ENCODE data around the gene TTC27.
"Not testable (repeated sequence)": the region's sequence is repeated elsewhere in the genome, so short reads cannot be mapped to it uniquely, and the experiment has no call there.

TTC27 gene

DNA sequence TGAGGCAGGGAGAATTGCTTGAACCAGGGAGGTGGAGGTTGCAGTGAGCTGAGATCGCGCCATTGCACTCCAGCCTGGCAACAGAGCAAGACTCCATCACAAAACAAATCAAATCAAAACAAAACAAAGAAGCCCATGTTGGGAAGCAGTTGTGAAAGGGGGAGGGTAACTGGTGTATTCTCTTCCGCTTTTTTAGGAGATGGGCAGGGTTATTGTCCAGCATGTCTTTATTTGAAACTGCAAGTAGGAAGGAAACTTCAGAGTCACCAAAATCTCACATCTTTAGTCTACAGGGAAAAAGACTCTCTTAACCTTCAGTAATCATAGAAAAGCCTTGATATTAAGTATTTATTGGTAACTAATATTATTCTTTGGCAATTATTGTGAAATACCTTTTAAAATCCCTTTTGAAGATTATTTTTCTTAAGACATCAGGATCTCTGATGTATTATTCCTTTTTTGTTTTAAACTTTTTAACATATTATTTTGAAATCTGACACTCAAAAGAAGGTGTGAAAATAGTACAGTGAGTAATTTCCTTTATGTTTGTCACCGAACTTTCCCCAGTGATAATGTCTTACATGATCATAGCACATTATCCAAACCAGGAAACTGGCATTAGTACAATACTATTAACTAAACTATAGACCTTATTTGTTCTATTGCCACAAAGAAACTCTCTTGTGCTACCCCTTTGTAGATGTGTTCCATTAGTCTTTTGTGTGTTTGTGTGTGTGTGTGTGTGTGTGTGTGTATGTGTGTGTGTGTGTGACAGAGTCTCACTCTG, 234.6 kb downstream of the TTC27 start:
- no peak for DNase-seq (ENCODE audit: low read depth, low spot score)
- Histone ChIP-seq H3K36me3 (ENCODE audit: insufficient read depth, insufficient read length, low read length) (no peaks in the 10 kb centered on the region), H3K9me3 (ENCODE audit: insufficient read depth, low read length) (no peaks in the 10 kb centered on the region), H3K4me1 (ENCODE audit: insufficient read depth, insufficient read length) (peaks cover 2% of the 10 kb centered on the region), H3K27me3 (ENCODE audit: insufficient read depth, insufficient read length) (no peaks in the 10 kb centered on the region), H3K4me3 (ENCODE audit: insufficient read length, low read depth) (no peak overlapping the region), H3K9ac (ENCODE audit: insufficient read length, low read depth) (no peak overlapping the region)
- no peak for TF ChIP-seq ZNF274 (IDR thresholded peaks at IDR 0.05; ENCODE audit: low read depth, low read length)
- no peak for TF ChIP-seq SUZ12 (IDR thresholded peaks at IDR 0.05; ENCODE audit: extremely low read depth, insufficient read depth, insufficient read length)
- no peak for TF ChIP-seq YY1 (IDR thresholded peaks at IDR 0.05; ENCODE audit: insufficient read depth, insufficient read length)

DNA sequence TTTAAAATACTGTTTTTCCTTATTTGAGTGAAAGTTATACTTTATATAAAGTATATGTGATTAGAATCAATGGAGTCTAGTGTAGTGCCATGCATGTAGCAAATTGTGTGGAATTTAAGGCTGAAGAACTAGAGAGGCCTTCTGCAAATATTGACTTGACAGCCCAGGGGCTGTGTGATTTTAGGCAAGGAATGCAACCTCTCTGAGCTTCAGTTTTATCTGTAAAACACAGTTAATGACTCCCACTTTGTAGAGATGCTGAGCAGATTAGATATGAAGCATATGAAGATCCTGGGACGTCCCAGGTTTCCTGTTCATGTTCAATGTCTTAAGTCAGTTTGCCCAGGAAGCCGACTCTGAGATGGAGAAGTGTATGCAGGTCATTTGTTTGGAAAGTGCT, 235.5 kb downstream of the TTC27 start:
- H3K36me3 ChIP-seq (ENCODE audit: insufficient read depth, insufficient read length, low read length) = no peaks in the 10 kb centered on the region
- H3K4me1 ChIP-seq (ENCODE audit: insufficient read depth, insufficient read length) = peaks cover 2% of the 10 kb centered on the region
- TF ChIP-seq YY1 (IDR thresholded peaks at IDR 0.05; ENCODE audit: insufficient read depth, insufficient read length) (no peak), ZNF274 (IDR thresholded peaks at IDR 0.05; ENCODE audit: low read depth, low read length) (no peak), SUZ12 (IDR thresholded peaks at IDR 0.05; ENCODE audit: extremely low read depth, insufficient read depth, insufficient read length) (no peak)
- H3K27me3 ChIP-seq (ENCODE audit: insufficient read depth, insufficient read length) = no peaks in the 10 kb centered on the region
- no peaks in the 10 kb centered on the region for H3K9me3 ChIP-seq (ENCODE audit: insufficient read depth, low read length)
- no peak overlapping the region for H3K4me3 ChIP-seq (ENCODE audit: insufficient read length, low read depth)
- H3K9ac ChIP-seq (ENCODE audit: insufficient read length, low read depth) = no peak overlapping the region
- DNase-seq (ENCODE audit: low read depth, low spot score) = no peak

DNA sequence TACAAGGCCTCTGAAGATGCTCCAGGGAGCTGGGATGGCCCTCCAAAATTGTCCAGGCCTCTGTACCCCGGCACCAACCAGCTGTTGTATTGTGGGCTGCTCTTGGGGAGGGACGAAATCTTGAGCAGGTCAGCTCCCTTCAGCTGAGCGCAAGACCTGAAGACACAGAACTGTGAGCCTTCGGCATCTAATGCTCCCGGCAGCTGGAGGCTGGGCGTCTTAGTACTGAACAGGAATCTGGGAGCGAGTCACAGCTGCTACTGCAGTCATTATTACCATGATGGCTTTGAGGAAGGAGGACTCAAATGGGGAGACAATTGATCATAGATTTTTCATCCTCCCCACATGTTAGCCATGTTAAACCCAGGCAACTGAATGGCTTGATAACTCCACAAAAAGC, 236.0 kb downstream of the TTC27 start:
- peaks cover 2% of the 10 kb centered on the region for H3K4me1 ChIP-seq (ENCODE audit: insufficient read depth, insufficient read length)
- H3K27me3 ChIP-seq (ENCODE audit: insufficient read depth, insufficient read length) = no peaks in the 10 kb centered on the region
- H3K4me3 ChIP-seq (ENCODE audit: insufficient read length, low read depth) = no peak overlapping the region
- DNase-seq (ENCODE audit: low read depth, low spot score) = no peak
- H3K36me3 ChIP-seq (ENCODE audit: insufficient read depth, insufficient read length, low read length) = no peaks in the 10 kb centered on the region
- no peak overlapping the region for H3K9ac ChIP-seq (ENCODE audit: insufficient read length, low read depth)
- no peak for TF ChIP-seq SUZ12 (IDR thresholded peaks at IDR 0.05; ENCODE audit: extremely low read depth, insufficient read depth, insufficient read length)
- TF ChIP-seq YY1 (IDR thresholded peaks at IDR 0.05; ENCODE audit: insufficient read depth, insufficient read length) = no peak
- no peak for TF ChIP-seq ZNF274 (IDR thresholded peaks at IDR 0.05; ENCODE audit: low read depth, low read length)
- H3K9me3 ChIP-seq (ENCODE audit: insufficient read depth, low read length) = no peaks in the 10 kb centered on the region

DNA sequence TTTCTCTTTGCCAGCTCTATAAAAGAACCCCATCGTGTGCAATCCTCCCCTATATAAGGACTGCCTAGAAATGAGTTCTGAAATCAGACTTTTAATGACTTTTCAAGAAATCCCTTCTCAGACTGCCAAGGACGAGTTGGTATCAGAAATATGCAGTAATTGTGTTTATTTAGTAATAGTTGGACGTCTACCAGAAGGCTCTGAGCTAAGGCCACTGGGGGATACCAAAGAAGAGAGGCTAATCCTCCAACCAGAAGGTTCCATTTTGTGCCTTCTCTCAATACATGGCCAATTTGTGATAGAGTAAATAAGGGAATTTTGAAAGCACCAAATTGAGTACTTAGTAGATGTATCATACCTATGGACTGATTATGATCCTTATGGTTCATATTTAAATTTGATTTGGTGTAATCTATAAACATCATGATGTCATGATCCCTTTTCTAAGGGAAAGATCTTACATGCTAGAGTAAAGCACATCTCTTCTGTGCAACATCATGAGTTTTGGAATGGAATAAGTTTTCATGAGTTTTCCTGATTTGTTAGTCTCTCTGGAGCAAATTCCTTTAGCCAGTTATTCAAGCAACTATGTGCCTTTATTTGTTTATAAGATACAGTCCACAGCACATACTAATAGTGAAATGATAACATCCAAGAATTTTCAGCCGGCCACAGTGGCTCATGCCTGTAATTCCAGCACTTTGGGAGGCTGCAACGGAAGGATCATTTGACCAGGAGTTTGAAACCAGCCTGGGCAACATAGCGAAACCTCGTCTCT, 236.7 kb downstream of the TTC27 start:
- H3K9me3 ChIP-seq (ENCODE audit: insufficient read depth, low read length) = no peaks in the 10 kb centered on the region
- H3K36me3 ChIP-seq (ENCODE audit: insufficient read depth, insufficient read length, low read length) = no peaks in the 10 kb centered on the region
- TF ChIP-seq ZNF274 (IDR thresholded peaks at IDR 0.05; ENCODE audit: low read depth, low read length) (no peak), SUZ12 (IDR thresholded peaks at IDR 0.05; ENCODE audit: extremely low read depth, insufficient read depth, insufficient read length) (no peak), YY1 (IDR thresholded peaks at IDR 0.05; ENCODE audit: insufficient read depth, insufficient read length) (no peak)
- H3K4me3 ChIP-seq (ENCODE audit: insufficient read length, low read depth) = no peak overlapping the region
- DNase-seq (ENCODE audit: low read depth, low spot score) = no peak
- no peaks in the 10 kb centered on the region for H3K27me3 ChIP-seq (ENCODE audit: insufficient read depth, insufficient read length)
- no peak overlapping the region for H3K9ac ChIP-seq (ENCODE audit: insufficient read length, low read depth)
- peaks cover 2% of the 10 kb centered on the region for H3K4me1 ChIP-seq (ENCODE audit: insufficient read depth, insufficient read length)

DNA sequence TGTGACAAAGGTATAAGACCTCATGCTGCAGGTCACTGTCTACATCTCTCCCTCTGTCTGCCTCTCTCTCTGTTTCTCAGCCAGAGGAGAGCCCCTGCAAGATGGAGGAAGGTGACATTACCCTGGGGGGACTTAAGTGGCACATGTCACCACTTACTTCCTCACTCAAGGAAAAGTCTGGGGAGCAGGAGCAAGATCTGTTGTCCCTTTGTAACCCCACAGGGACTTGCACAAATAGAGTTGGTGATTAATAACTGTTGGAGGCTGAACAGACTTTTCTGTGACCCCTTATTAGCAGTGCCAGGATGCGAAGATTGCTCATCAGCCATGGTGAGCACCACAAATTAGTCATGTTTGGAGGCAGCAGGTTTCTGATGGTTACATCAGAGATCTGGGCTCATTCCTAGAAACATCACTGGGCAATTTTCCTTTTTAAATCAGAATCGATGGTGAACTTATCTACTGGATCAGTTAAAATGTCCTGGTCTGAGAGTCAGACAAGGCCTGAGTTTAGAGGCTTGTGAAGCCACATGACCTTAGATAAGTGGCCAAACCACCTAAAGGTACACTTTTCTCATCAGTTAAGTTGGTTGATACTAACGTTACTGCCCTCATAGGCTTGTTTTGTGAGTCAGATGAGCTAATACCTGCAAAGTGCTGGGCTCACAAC, 237.7 kb downstream of the TTC27 start:
- Histone ChIP-seq H3K36me3 (ENCODE audit: insufficient read depth, insufficient read length, low read length) (no peaks in the 10 kb centered on the region), H3K4me1 (ENCODE audit: insufficient read depth, insufficient read length) (peaks cover 2% of the 10 kb centered on the region), H3K4me3 (ENCODE audit: insufficient read length, low read depth) (no peak overlapping the region), H3K9ac (ENCODE audit: insufficient read length, low read depth) (no peak overlapping the region), H3K9me3 (ENCODE audit: insufficient read depth, low read length) (no peaks in the 10 kb centered on the region), H3K27me3 (ENCODE audit: insufficient read depth, insufficient read length) (no peaks in the 10 kb centered on the region)
- TF ChIP-seq ZNF274 (IDR thresholded peaks at IDR 0.05; ENCODE audit: low read depth, low read length) (no peak), YY1 (IDR thresholded peaks at IDR 0.05; ENCODE audit: insufficient read depth, insufficient read length) (no peak), SUZ12 (IDR thresholded peaks at IDR 0.05; ENCODE audit: extremely low read depth, insufficient read depth, insufficient read length) (no peak)
- DNase-seq (ENCODE audit: low read depth, low spot score) = no peak

DNA sequence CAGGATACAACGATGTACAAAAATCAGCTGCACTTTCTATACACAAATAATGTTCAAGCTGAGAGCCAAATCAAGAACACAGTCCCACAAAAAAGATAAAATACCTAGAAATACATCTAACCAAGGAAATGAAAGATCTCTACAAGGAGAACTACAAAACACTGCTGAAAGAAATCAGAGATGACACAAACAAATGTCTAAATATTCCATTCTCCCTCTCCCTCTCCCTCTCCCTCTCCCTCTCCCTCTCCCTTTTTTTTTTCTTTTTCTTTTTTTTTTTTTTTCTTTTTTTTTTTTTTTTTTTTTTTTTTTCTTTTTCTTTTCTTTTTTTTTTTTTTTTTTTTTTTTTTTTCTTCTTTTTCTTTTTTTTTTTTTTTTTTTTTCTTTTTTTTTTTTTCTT, 238.6 kb downstream of the TTC27 start:
- not testable (repeated sequence) for H3K4me3 ChIP-seq (ENCODE audit: insufficient read length, low read depth); H3K4me1 ChIP-seq (ENCODE audit: insufficient read depth, insufficient read length); H3K9ac ChIP-seq (ENCODE audit: insufficient read length, low read depth); H3K9me3 ChIP-seq (ENCODE audit: insufficient read depth, low read length); H3K27me3 ChIP-seq (ENCODE audit: insufficient read depth, insufficient read length); DNase-seq (ENCODE audit: low read depth, low spot score); H3K36me3 ChIP-seq (ENCODE audit: insufficient read depth, insufficient read length, low read length)

Measured in NT2/D1 (cell line).